Ovary (tissue), 10 donors: ENCODE results near the gene COA8. TPM values are rescaled to one million over a fixed set of nuclear protein-coding genes. Genes with fewer than 3 reads are reported as not detected.

Source experiments
- DNase-seq, 5 donors: peaks; one replicate each; pipeline ENCODE4 v3.0.0-alpha.2; 2019 to 2020
- H3K27ac ChIP-seq, 2 donors: fragments of 200-600 bp; one replicate each; pipeline versions ENCODE4 v1.5.1 to v1.8.0; 2019 to 2022
- H3K27me3 ChIP-seq: fragments of 200-600 bp; one replicate; pipeline ENCODE4 v1.8.0; 2022
- H3K36me3 ChIP-seq: fragments of 200-600 bp; sonication (generic); one replicate; pipeline ENCODE4 v1.5.1; 2019
- H3K4me1 ChIP-seq: one replicate; pipeline ENCODE4 v1.8.1; 2013; ENCODE audit warnings: mild to moderate bottlenecking, moderate library complexity; ENCODE audit not compliant: insufficient read depth
- H3K4me3 ChIP-seq: fragments of 200-600 bp; sonication (generic); one replicate; pipeline ENCODE4 v1.5.1; 2017
- H3K9me3 ChIP-seq, 2 donors: fragments of 200-600 bp in 1 of 2; sonication (generic) in 1 of 2; one replicate each; pipeline versions ENCODE4 v1.5.1 to v1.8.1; 2013 to 2019; ENCODE audit warnings: mild to moderate bottlenecking in 1 of 2, moderate library complexity in 1 of 2
- EP300 ChIP-seq: sonication (generic); formaldehyde crosslinking; IDR thresholded peaks from one replicate; pipeline ENCODE4 v1.6.1; 2017; ENCODE audit warnings: antibody characterized with exemption
- POLR2A ChIP-seq: fragments of 450-650 bp; IDR thresholded peaks from one replicate; pipeline ENCODE4 v1.6.1; 2017; ENCODE audit warnings: antibody characterized with exemption, mild to moderate bottlenecking, moderate library complexity
- WGBS, 3 donors: extraction: QIAGEN DNeasy Blood & Tissue Kit in 1 of 3; methylation state at CpG; one replicate each; pipeline versions ENCODE4 v1.1.5 to v1.1.7; 2013 to 2017; 5-methylcytosine and 5-hydroxymethylcytosine counted together
- intact Hi-C, 4 donors: fragments of 100-400 bp; cut with DNase I; formaldehyde crosslinking; loops; one replicate each; pipeline versions ENCODE4 v1.11.0 to v1.15.1; 2022 to 2023
- long read RNA-seq, 3 donors: library from polyadenylated mRNA in 2 of 3; unstranded in 2 of 3; transcript quantifications; one replicate each; pipeline ENCODE4 v2.0.0 and lab custom pipeline, GENCODE V29; 2021 to 2026
- polyA plus RNA-seq, 2 donors: library from polyadenylated mRNA; stranded (reverse); fragments of 200-250 nt in 1 of 2; fragments of 350-450 nt in 1 of 2; fragmentation: Illumina TruSeq in 1 of 2; extraction: RNeasy Lipid Tissue Mini Kit (QIAGEN cat#74804) in 1 of 2; gene quantifications; one replicate each; pipeline ENCODE4 v1.2.3, GENCODE V29; 2013 to 2014
- total RNA-seq, 7 donors: library from RNA; depleted of rRNA in 2 of 7; stranded (reverse); fragments of >200 nt in 2 of 7; fragmentation: NEBNext Ultra II Directional in 3 of 7; extraction: Animal tissue kit (Norgen Biotek cat#: 25700) in 3 of 7; gene quantifications; one replicate each; pipeline versions ENCODE4 v1.1.0 to v1.2.4, GENCODE V29; 2016 to 2023
- TF ChIP-seq, protein P1 (sequence below), 3 donors: fragments of 450-650 bp in 2 of 3; fragments of 200-600 bp in 1 of 3; IDR thresholded peaks; one replicate each; pipeline versions ENCODE4 v1.5.1 to v1.8.0; 2016 to 2022; ENCODE audit warnings: antibody characterized with exemption in 3 of 3, mild to moderate bottlenecking in 1 of 3
- donor health status: DM: no; HTN: no; CAD: no; lungs with moderate emphysema.
- donor health status: DM: no; HTN: no; CAD: no.
- donor health status: Bipolar disorder and iron deficiency.
- donor health status: DM: yes; HTN: yes; CAD: no.
- donor health status: DM: no; HTN: no; CAD: no.
- donor health status: DM: yes; HTN: yes; CAD: no.

COA8 gene, protein sequence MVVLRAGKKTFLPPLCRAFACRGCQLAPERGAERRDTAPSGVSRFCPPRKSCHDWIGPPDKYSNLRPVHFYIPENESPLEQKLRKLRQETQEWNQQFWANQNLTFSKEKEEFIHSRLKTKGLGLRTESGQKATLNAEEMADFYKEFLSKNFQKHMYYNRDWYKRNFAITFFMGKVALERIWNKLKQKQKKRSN
- total RNA-seq (10 to 100 TPM; 11.4 to 28.1 (median 26.6) TPM), polyA plus RNA-seq (10 to 100 TPM; 34.9 to 50.1 TPM)
- long read RNA-seq, donor 1, transcript APOPT1-201 (5 exons, 2,523 nt), result major isoform, 29 of 52 reads
- long read RNA-seq, donor 1, transcript APOPT1-202 (3 exons, 575 nt), result minor isoform, 7 of 52 reads
- long read RNA-seq, donor 1, partial matches to known transcripts, result 0 of 52 reads
- long read RNA-seq, donor 1, other reads (novel, unspliced or antisense), result 12 of 52 reads
- long read RNA-seq, donor 2, transcript APOPT1-202 (3 exons, 575 nt), result minor isoform, 5 of 33 reads
- long read RNA-seq, donor 2, transcript APOPT1-201 (5 exons, 2,523 nt), result major isoform, 24 of 33 reads
- long read RNA-seq, donor 2, partial matches to known transcripts, result 0 of 33 reads
- long read RNA-seq, donor 2, other reads (novel, unspliced or antisense), result 0 of 33 reads
- long read RNA-seq, donor 3, transcript APOPT1-201 (5 exons, 2,523 nt), result major isoform, 24 of 33 reads
- long read RNA-seq, donor 3, partial matches to known transcripts, result 2 of 33 reads
- long read RNA-seq, donor 3, other reads (novel, unspliced or antisense), result 5 of 33 reads

DNA sequence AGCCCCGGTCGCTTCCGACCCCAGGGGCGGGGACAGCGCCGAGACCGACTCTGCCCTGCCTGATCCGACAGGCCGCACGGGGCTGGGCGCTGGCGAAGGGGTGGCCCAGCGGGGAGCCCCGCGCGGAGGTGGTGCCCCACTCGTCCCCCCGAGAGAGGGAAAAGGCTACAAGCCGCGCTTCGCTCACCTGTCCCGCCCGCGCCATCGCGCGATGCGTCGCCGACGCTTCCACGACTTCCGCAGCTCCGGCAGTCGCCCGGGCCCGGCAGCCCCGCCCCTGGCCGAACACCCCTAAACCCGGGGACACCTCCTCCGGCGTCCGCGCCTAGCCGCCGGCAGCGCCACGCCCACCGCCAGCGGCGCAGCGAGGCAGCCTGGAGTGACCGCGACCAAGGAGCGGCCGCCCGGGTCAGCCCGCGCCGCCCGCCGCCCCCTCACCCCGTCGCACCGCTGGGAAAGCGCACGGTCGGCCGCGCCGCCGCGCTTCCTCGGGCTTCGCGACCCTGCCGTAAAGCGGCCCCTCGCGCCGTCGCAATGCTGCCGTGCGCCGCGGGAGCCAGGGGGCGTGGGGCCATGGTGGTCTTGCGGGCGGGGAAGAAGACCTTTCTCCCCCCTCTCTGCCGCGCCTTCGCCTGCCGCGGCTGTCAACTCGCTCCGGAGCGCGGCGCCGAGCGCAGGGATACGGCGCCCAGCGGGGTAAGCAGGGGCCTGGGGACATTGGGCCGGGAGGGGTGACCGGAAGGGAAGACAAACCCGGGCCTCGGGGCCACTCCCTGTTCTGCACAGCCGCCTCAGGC, at the start of gene COA8, which contains the start of gene BAG5:
TSS of gene COA8 (plus strand) at position 532 of the 797 bp plus-strand sequence. CDS start at position 574, 42 bp downstream.
TSS of gene BAG5 (minus strand) at position 229 of the 797 bp plus-strand sequence. CDS start 1,493 bp downstream, outside the sequence.
- no peaks in the 10 kb centered on the region for H3K9me3 ChIP-seq
- H3K36me3 ChIP-seq, result no peaks in the 10 kb centered on the region
- H3K27me3 ChIP-seq, result no peaks in the 10 kb centered on the region
- peak within 1 kb of the TSS; percentile 93 for H3K4me3 ChIP-seq
- TF ChIP-seq, protein P1, sequence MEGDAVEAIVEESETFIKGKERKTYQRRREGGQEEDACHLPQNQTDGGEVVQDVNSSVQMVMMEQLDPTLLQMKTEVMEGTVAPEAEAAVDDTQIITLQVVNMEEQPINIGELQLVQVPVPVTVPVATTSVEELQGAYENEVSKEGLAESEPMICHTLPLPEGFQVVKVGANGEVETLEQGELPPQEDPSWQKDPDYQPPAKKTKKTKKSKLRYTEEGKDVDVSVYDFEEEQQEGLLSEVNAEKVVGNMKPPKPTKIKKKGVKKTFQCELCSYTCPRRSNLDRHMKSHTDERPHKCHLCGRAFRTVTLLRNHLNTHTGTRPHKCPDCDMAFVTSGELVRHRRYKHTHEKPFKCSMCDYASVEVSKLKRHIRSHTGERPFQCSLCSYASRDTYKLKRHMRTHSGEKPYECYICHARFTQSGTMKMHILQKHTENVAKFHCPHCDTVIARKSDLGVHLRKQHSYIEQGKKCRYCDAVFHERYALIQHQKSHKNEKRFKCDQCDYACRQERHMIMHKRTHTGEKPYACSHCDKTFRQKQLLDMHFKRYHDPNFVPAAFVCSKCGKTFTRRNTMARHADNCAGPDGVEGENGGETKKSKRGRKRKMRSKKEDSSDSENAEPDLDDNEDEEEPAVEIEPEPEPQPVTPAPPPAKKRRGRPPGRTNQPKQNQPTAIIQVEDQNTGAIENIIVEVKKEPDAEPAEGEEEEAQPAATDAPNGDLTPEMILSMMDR (IDR thresholded peaks at IDR 0.05), result peak in 1 of 3 donors; percentile 22
- TF ChIP-seq POLR2A (peak; percentile 57), EP300 (no peak)
- peaks cover 8% of the 10 kb centered on the region for H3K4me1 ChIP-seq
- WGBS, 3 donors, result 0% methylated on average over 38 to 109 of the region's 109 CpGs
- peak within 1 kb of the TSS; percentile 94 to 98 for H3K27ac ChIP-seq
- DNase-seq, result peak; percentile 78 to 90 (median 85)
- intact Hi-C loops, result loop anchor here in 1 of 4 donors (10.0 kb wide), 1 partner anchor 62 kb away; the partner anchor contains the start of gene KLC1

DNA sequence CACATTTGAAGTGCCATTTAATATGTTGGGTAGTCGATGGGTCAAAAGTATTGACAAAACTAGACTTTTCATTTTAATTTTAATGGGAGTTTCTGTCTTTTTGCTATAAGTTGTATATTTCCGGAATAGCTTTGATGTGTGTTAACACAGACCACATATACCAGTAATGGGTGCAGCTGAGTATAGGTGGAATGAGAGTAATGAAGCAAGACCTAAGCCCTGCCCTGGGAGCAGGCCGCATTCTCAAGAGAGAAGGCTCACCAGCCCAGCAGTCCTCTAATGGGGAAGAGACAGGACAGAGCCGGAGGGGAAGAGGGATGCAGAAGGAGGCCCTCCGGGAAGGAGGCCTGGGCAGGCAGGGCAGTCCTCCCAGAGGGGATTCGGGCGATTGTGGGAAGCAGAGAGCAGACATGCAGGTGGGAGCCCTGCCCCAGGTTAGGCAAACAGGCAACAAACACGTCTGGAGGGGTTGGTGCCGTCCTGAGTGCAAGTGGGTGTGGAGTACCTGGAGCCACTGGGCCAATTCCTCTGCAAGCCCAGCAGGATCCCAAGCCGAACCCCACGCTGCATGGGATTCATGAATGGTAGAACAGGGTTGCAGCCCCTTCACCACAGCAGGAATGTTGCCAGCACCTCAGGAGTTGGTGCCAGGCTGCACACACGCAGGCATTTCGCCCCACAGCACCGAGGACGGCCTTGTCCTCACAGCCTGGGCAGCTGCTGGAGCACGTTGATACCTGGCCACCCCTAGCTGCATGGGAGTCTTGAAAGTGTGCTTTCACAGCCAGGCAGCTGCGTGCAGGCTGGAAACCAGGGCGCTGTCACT, 48.0 kb upstream of the COA8 start:
- TF ChIP-seq, protein P1 (IDR thresholded peaks at IDR 0.05), result no peak
- no peaks in the 10 kb centered on the region for H3K36me3 ChIP-seq
- H3K9me3 ChIP-seq, result no peaks in the 10 kb centered on the region
- 85 to 88% (median 87%) methylated on average over 18 of the region's 18 CpGs for WGBS, 3 donors
- no peak overlapping the region for H3K27ac ChIP-seq
- H3K4me1 ChIP-seq, result peaks cover 9% of the 10 kb centered on the region
- H3K4me3 ChIP-seq, result no peak overlapping the region
- DNase-seq, result peak in 3 of 5 donors; percentile 22 to 36 (median 24)
- intact Hi-C loops, result loop anchor here in 1 of 4 donors (5.0 kb wide), 1 partner anchor 37 kb away; no protein-coding TSS in a partner anchor
- no peaks in the 10 kb centered on the region for H3K27me3 ChIP-seq

DNA sequence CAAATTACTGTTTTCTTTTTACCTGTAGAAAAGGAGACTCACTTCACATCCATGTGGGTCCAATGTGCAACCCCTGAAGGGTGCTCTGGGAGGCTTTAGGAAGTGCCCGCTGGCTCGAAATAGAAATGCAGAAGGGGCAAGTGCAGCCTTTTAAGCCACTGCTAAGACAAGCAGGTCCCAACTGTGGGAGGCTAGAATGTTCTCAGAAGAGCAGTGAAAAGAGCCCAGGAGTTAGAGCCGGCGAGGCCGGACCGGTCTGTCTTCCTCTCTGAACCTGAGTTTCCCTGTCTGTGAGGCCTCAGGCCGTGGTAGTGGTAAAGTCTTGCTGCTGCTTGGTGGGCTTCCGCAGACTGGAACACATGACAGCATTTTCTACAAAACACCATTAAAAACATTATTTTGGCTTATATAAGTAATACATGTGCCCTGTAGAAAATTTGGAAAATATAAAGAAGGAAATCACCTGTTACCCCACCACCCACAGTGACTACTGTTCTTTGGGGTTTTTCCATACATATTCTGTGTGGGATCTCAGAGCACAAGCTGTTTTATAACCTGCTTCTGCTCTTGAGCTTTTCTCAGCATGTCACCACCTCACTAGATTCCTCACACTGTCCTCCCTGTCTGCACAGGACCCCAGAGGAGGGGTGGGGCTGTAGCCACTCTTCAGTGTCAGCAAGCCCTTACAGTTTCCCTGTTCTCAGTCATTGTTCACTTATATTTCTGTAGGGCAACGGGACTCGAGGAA, 46.2 kb upstream of the COA8 start:
- WGBS, 3 donors, result 69 to 79% (median 74%) methylated on average over 10 of the region's 10 CpGs
- Histone ChIP-seq H3K27ac (no peak overlapping the region), H3K9me3 (no peaks in the 10 kb centered on the region), H3K4me1 (peaks cover 11% of the 10 kb centered on the region), H3K27me3 (no peaks in the 10 kb centered on the region), H3K4me3 (no peak overlapping the region), H3K36me3 (no peaks in the 10 kb centered on the region)
- intact Hi-C loops, result loop anchor here in 1 of 4 donors (5.0 kb wide), 1 partner anchor 36 kb away; no protein-coding TSS in a partner anchor
- TF ChIP-seq, protein P1 (IDR thresholded peaks at IDR 0.05), result no peak
- TF ChIP-seq POLR2A (no peak), EP300 (no peak)
- peak in 2 of 5 donors; percentile 10 to 29 for DNase-seq
